SK-N-SH treated with all-trans-retinoic acid at 6 μM for 48 hours (cell line): ENCODE results near the gene E2F2.
"Not testable (repeated sequence)": the region's sequence is repeated elsewhere in the genome, so short reads cannot be mapped to it uniquely, and the experiment has no call there.

Experiments used
- CREB5 ChIP-seq: fragments of 250-450 bp; sonication (Bioruptor Pico); IDR thresholded peaks from 2 replicates; pipeline ENCODE4 v1.5.1; 2020; ENCODE audit warnings: low read depth, mild to moderate bottlenecking, moderate library complexity
- CSDC2 ChIP-seq: fragments of 250-450 bp; sonication (Bioruptor Pico); IDR thresholded peaks from 2 replicates; pipeline ENCODE4 v1.5.0; 2020; ENCODE audit warnings: mild to moderate bottlenecking, moderate library complexity
- GLIS3 ChIP-seq: fragments of 250-450 bp; sonication (Bioruptor Pico); IDR thresholded peaks from 2 replicates; pipeline ENCODE4 v1.5.0; 2020; ENCODE audit warnings: mild to moderate bottlenecking, moderate library complexity
- ISL1 ChIP-seq: fragments of 250-450 bp; sonication (Bioruptor Pico); IDR thresholded peaks from 2 replicates; pipeline ENCODE4 v2.1.2; 2022; ENCODE audit warnings: mild to moderate bottlenecking, moderate library complexity
- PATZ1 ChIP-seq: fragments of 250-450 bp; sonication (Bioruptor Pico); IDR thresholded peaks from 2 replicates; pipeline ENCODE4 v1.8.0; 2020; ENCODE audit warnings: mild to moderate bottlenecking, moderate library complexity, borderline replicate concordance
- POU6F1 ChIP-seq: fragments of 250-450 bp; sonication (Bioruptor Pico); IDR thresholded peaks from 2 replicates; pipeline ENCODE4 v1.8.0; 2021; ENCODE audit warnings: low read depth, mild to moderate bottlenecking, moderate library complexity, borderline replicate concordance
- PPARA ChIP-seq: fragments of 250-450 bp; sonication (Bioruptor Pico); IDR thresholded peaks from 2 replicates; pipeline ENCODE4 v1.5.0; 2020; ENCODE audit warnings: mild to moderate bottlenecking, borderline replicate concordance
- SNAI2 ChIP-seq: fragments of 250-450 bp; sonication (Bioruptor Pico); IDR thresholded peaks from 2 replicates; pipeline ENCODE4 v1.5.0; 2020; ENCODE audit warnings: mild to moderate bottlenecking, moderate library complexity
- TOX ChIP-seq: fragments of 250-450 bp; sonication (Bioruptor Pico); IDR thresholded peaks from 2 replicates; pipeline ENCODE4 v1.8.0; 2021; ENCODE audit warnings: mild to moderate bottlenecking, moderate library complexity, borderline replicate concordance
- ZFP3 ChIP-seq: fragments of 250-450 bp; sonication (Bioruptor Pico); IDR thresholded peaks from 2 replicates; pipeline ENCODE4 v1.5.0; 2020; ENCODE audit warnings: mild to moderate bottlenecking, moderate library complexity
- ZFP30 ChIP-seq: fragments of 450-650 bp; formaldehyde crosslinking; IDR thresholded peaks from 2 replicates; pipeline ENCODE4 v1.5.0; 2022; ENCODE audit warnings: mild to moderate bottlenecking, moderate library complexity
- ZNF70 ChIP-seq: fragments of 450-650 bp; formaldehyde crosslinking; IDR thresholded peaks from 2 replicates; pipeline ENCODE4 v1.5.0; 2020; ENCODE audit warnings: mild to moderate bottlenecking, moderate library complexity
- ZNF8 ChIP-seq: fragments of 450-650 bp; formaldehyde crosslinking; IDR thresholded peaks from 2 replicates; pipeline ENCODE4 v1.5.0; 2020; ENCODE audit warnings: mild to moderate bottlenecking, moderate library complexity

- TF ChIP-seq SNAI2; TOX (CRISPR knock-in tag); ZFP3; PATZ1; CSDC2 (CRISPR knock-in tag); ZFP30 (CRISPR knock-in tag); ZNF8; PPARA (CRISPR knock-in tag); ZNF70 (CRISPR knock-in tag); ISL1 (CRISPR knock-in tag); POU6F1; GLIS3 (CRISPR knock-in tag); CREB5 (CRISPR knock-in tag): not testable (repeated sequence)
Measured at GRCh38 chr1:23494836-23495235, 36.2 kb downstream of the E2F2 start.
